HL-60 (cell line): ENCODE data around the gene ATP6AP1.
A peak's percentile ranks its signal among the peaks of the same experiment; 100 is the strongest.

ENCODE experiments used
- DNase-seq, 2 experiments: peaks; one replicate each; pipeline ENCODE4 v3.0.0-alpha.2; 2010 to 2020; ENCODE audit warnings: low read depth in 1 of 2, low spot score in 1 of 2
- H3K27ac ChIP-seq: fragments of 250-450 bp; sonication (Bioruptor Pico); replicated peaks from 2 replicates; pipeline ENCODE4 v1.5.1; 2020; ENCODE audit warnings: mild to moderate bottlenecking, moderate library complexity
- H3K27me3 ChIP-seq: fragments of 250-450 bp; sonication (Bioruptor Pico); 2 replicates; pipeline ENCODE4 v1.5.1; 2021; ENCODE audit warnings: mild to moderate bottlenecking, moderate library complexity; ENCODE audit not compliant: insufficient read depth, poor library complexity, severe bottlenecking
- H3K4me3 ChIP-seq: replicated peaks from 2 replicates; pipeline ENCODE4 v1.5.1; 2011; ENCODE audit warnings: mild to moderate bottlenecking, control low read depth, low read length; ENCODE audit not compliant: insufficient read depth
- CTCF ChIP-seq: IDR thresholded peaks from one replicate; pipeline ENCODE4 v1.5.1; 2011; ENCODE audit warnings: low read length, control low read depth, inconsistent platforms; ENCODE audit not compliant: insufficient read depth
- GABPA ChIP-seq: IDR thresholded peaks from 2 replicates; pipeline ENCODE4 v1.6.1; 2012; ENCODE audit warnings: low read depth
- POLR2AphosphoS5 ChIP-seq: IDR thresholded peaks from 2 replicates; pipeline ENCODE4 v1.6.1; 2012; ENCODE audit warnings: low read depth
- REST ChIP-seq: IDR thresholded peaks from 2 replicates; pipeline ENCODE4 v1.6.1; 2012; ENCODE audit warnings: low read depth; ENCODE audit not compliant: insufficient replicate concordance
- SPI1 ChIP-seq: IDR thresholded peaks from 2 replicates; pipeline ENCODE4 v1.6.1; 2012; ENCODE audit warnings: low read depth, mild to moderate bottlenecking, borderline replicate concordance

The ATP6AP1 gene

GRCh38 chrX:154404625-154405192 lies 23.8 kb upstream of the ATP6AP1 start:
- no peaks in the 10 kb centered on the region for H3K27me3 ChIP-seq
- H3K4me3 ChIP-seq = no peak overlapping the region
- TF ChIP-seq REST (no peak), GABPA (no peak), SPI1 (no peak), POLR2AphosphoS5 (no peak), CTCF (no peak)
- DNase-seq = no peak
- no peak overlapping the region for H3K27ac ChIP-seq

GRCh38 chrX:154408659-154409221 lies 19.7 kb upstream of the ATP6AP1 start:
- no peaks in the 10 kb centered on the region for H3K27me3 ChIP-seq
- peak overlapping the region; percentile 33 for H3K4me3 ChIP-seq
- TF ChIP-seq POLR2AphosphoS5 (no peak), SPI1 (peak; percentile 85)
- H3K27ac ChIP-seq = peak overlapping the region; percentile 54
- no peak for DNase-seq

- DNase-seq = peak; percentile 78 to 86
- Histone ChIP-seq H3K4me3 (peak within 1 kb of the TSS; percentile 33), H3K27me3 (no peaks in the 10 kb centered on the region), H3K27ac (peak within 1 kb of the TSS; percentile 54)
- TF ChIP-seq GABPA (no peak), REST (no peak), POLR2AphosphoS5 (no peak), SPI1 (no peak), CTCF (no peak)
Measured at GRCh38 chrX:154409222-154409871, 19.1 kb upstream of the ATP6AP1 start, which contains the start of gene DNASE1L1. DNASE1L1 (minus strand) TSS chrX:154409254; CDS start chrX:154405568, 3,686 bp downstream.

GRCh38 chrX:154411981-154412340 lies 16.5 kb upstream of the ATP6AP1 start:
- H3K27me3 ChIP-seq = no peaks in the 10 kb centered on the region
- no peak for TF ChIP-seq POLR2AphosphoS5
- TF ChIP-seq REST = no peak
- TF ChIP-seq CTCF = no peak
- TF ChIP-seq SPI1 = no peak
- no peak for TF ChIP-seq GABPA
- DNase-seq = peak; percentile 46 to 64

More at GRCh38 chrX:154411981-154412340, 16.5 kb upstream of the ATP6AP1 start:
- Histone ChIP-seq H3K27ac (peak overlapping the region; percentile 93), H3K4me3 (peak overlapping the region; percentile 62)
